Measurements from ENCODE around the gene RND2.
"Not testable (repeated sequence)": the region's sequence is repeated elsewhere in the genome, so short reads cannot be mapped to it uniquely, and the experiment has no call there.

RND2 gene

GRCh38 chr17:43027091-43028032, 2.3 kb downstream of the RND2 start:
- DNase-seq, result no peak

- DNase-seq, result no peak
Observed at GRCh38 chr17:43028221-43028861, 3.3 kb downstream of the RND2 start.

DNA sequence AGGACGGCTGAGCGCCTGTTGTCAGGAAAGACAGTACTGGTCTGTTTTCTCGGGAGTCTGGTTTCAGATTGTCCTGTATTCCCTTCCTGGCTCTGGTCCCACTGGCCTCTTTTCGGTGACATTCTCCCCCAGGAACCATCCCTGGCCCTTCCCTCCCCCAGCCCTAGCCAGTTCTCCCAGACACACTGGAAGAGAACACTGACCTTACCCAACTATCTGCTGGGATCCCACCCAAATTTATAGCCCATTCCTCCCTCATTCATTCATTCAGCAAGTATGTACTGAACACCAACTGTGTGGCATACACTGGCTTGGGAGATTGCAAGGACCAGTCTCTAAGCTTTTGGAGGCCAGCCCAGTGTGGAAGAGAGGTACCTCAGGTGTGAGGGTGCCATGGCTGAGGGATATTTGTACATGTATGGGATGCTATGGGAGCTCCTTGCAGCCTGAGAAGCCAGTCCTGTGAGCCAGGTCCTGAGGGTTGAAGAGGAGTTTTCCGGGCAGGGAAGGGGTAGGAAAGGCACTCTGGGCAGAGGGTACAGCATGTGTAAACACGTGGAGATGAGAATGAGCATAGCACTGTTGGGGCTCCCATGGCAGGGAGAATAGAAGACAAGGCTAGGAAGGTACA, 5.2 kb downstream of the RND2 start:
- DNase-seq, result no peak

DNA sequence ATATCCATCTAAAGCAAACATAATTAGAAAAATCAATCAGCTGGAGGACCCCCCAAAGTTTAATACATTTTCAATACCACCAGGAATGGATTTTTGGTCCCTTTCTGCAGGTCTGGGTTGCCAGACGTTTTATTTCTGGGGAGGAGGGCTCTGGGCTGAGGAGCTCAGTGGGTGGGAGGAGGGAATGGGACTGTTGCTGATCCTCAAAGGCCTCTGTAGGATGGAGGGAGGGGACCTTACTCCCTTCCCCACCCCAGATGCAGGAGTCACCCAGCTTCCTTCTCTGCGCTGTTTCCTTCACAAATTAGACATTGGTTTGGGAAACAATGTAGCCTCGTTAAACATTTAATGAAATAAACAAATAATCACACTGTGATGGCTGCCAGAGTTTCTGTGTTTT, 6.6 kb downstream of the RND2 start:
- DNase-seq, result no peak

GRCh38 chr17:43033948-43034881, 9.2 kb downstream of the RND2 start:
- DNase-seq, result peak; percentile 76

DNA sequence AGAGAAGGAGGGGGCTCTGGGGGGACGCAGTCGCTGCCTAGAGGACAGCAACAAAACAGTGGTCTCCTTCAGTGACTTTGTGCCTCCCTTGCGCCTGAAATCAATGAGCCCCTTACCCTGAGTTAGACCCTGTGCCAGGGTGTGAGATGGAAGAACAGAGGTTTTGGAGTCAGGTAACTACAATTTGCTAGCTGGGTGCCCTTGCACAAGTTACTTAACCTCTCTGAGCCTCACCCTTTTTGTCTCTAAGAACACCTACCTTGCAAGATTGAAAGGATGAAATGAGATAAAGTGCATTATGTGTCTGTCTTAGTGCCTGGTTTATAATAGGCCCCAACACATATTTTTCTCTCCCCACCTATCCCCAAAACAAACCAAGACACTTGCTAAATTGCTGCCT, 9.9 kb downstream of the RND2 start:
- no peak for DNase-seq

DNA sequence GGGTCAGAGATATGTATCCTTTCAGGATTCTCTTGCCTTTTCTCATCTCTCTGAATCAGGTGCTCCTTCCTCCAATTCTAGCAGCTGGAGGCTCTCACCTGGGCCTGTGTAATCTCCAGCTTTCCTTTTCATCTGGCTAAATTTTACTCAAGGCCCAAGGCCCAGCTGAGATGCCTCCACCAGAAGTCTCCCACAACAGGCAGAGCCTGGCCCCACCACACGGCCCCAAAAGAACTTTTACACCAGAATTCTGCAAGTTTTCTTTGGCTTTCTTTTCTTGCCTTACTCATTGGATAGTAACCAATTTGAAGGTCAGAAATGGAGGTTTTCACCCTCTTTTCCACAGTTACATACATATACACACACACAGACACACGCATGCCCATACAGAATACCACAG, 14.6 kb downstream of the RND2 start:
- no peak for DNase-seq

DNA sequence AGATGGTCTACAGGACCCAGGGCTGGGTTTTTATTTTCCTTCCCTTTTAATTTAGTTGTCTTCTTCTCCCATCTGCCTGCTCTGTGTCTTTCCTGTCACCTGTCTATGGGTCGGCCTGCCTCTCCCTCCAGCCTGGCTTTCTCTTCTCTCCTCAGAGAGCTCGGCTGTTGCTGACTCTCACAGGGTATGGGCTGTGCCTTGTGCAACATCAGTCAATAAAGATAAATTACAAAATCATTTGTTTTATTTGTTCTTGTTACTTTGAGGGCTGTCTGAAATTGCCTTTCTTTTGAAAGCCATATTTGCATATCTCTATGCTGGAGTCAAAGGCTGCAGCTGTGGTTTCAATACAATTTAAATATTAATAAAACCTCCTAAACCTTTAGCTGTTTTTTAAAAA, 15.6 kb downstream of the RND2 start:
- DNase-seq, result no peak

DNA sequence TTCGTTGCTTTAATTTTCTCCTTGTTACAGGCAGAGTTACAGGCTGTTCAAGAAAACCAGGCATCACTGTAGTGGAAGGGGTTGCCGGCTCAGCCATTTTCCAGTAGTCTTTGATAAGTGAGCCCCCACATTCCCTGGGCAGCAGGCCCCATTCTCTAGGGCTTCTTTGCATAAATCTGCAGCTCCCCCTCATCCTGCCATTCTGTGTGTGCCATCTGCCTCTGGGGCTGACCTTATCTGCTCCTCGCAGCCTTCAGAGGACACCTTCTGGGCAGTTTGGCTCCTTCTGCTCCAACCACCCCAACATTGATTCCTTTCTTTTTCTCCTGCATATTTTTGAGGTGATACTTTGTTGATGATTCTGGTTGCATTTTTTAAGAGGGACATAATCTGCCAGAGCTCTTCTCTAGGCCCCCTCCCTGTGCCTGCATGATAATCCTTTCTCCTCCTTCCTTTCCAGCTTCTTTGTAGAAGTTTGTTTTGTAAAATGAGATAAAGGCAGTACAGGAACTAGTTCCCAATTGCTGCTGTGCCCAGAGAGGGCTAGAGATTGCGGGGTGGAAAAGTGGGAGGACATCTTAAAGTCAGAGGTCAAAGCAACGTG, 17.1 kb downstream of the RND2 start:
- DNase-seq, result no peak

GRCh38 chr17:43043307-43043706, 18.3 kb downstream of the RND2 start:
- DNase-seq, result no peak

DNA sequence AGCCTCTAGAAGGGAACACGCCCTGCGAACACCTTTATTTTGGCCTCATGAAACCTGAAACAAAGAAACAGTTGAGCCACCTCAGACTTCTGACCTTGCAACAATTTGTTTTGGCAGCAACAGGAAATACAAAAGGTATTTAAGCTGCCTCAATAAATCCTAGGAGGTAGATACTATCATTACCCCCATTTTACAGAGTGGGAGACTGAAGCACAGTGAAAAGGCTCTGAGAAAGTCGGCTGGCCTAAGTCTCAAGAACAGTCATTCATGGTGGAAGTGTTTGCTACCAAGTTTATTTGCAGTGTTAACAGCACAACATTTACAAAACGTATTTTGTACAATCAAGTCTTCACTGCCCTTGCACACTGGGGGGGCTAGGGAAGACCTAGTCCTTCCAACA, 19.0 kb downstream of the RND2 start:
- DNase-seq, result no peak

GRCh38 chr17:43051969-43052368, 26.9 kb downstream of the RND2 start:
- no peak for DNase-seq

- not testable (repeated sequence) for DNase-seq
Observed at GRCh38 chr17:43053008-43053407, 28.0 kb downstream of the RND2 start.

GRCh38 chr17:43056051-43056450, 31.0 kb downstream of the RND2 start:
- no peak for DNase-seq

GRCh38 chr17:43062984-43063638, 38.1 kb downstream of the RND2 start:
- DNase-seq, result no peak

DNA sequence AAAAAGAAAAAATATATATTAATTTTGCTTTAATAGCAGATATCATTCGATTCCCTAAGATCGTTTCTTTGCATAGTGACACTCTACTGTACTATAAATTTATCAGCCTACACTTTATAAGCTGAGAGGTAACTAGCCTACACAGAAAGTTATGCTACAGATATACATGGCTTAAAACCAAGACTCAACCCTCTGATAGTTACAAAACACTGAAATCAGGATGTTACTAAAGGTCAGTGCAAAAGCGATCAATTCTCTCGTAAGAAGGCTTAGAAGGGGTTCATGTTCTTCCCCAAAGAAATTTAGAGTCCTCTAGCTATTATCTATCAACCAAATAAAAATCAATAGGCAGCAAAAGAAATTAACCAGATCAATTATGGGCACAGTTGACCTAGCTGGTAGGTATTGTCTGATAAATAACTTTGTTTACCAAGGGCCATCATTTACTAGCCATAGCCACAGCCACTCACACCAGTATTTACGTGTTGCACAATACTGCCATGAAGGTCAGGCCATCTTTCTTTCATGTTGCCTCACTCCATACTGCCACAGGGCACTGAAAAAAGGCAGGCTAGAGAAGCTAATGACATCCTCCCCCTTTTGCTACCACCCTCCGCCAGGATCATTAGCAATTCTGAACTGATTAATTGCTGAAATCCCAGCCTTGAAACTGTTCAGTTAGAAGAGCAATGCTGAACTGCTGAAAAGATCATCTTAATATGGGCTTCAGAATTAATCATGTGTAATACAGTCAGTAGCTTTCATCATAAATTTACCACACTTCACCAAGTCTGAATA, 43.7 kb downstream of the RND2 start:
- no peak for DNase-seq

- no peak for DNase-seq
Observed at GRCh38 chr17:43069368-43069898, 44.4 kb downstream of the RND2 start.

DNA sequence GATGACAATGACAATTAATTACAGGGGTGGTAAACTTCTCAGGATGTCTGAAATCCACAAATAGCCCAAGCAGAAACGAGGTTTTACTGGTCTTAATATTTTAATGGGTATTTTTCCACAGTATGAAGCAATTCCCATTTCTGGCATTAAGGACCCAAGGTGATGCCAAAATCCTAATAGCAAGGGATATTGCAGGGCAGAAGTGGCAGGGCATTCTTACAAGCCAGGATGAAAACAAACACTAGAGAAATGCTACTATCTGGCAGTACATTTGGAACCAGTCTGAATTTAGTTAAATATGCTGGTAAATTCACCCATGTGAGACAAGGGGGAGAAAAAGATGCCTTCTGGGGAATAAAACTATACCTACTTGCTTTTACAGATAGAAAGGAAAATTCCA, 45.2 kb downstream of the RND2 start:
- no peak for DNase-seq

- DNase-seq, result no peak
Observed at GRCh38 chr17:43070872-43071271, 45.8 kb downstream of the RND2 start.

DNA sequence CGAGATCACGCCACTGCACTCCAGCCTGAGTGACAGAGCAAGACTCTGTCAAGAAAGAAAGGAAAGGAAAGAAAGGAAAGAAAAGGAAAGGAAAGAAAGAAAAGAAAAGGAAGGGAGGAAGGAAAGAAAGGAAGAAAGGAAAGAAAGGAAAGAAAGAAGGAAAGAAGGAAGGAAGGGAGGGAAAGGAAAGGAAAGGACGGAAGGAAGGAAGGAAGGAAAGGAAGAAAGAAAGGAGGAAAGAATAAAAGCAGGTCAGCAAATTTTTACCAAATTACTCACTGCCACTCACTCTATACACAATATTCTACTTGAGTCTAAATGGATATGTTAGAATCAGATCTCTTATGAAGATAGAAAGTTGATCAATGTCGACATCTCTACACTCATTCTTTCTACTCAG, 49.8 kb downstream of the RND2 start:
- no peak for DNase-seq
